Subcutaneous preadipocyte (primary cell): ENCODE measurements around the gene ANKRD9. TPM values are rescaled to one million over a fixed set of nuclear protein-coding genes. Genes with fewer than 3 reads are reported as not detected.

Experiments used
- small RNA-seq: library from RNA; depleted of rRNA; stranded (forward); fragments of <200 nt; gene quantifications from one replicate; pipeline ENCODE3, GENCODE V24; 2012
- total RNA-seq: library from RNA; depleted of rRNA; stranded (reverse); fragments of >200 nt; gene quantifications from 2 replicates; pipeline ENCODE4 v1.2.3, GENCODE V29; 2012

Gene ANKRD9, protein sequence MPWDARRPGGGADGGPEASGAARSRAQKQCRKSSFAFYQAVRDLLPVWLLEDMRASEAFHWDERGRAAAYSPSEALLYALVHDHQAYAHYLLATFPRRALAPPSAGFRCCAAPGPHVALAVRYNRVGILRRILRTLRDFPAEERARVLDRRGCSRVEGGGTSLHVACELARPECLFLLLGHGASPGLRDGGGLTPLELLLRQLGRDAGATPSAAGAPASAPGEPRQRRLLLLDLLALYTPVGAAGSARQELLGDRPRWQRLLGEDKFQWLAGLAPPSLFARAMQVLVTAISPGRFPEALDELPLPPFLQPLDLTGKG
- total RNA-seq: 17.6 and 17.8 TPM in 2 replicates

GRCh38 chr14:102509746-102510615, at the start of gene ANKRD9:
TSS of gene ANKRD9 (minus strand) at chr14:102509776. CDS start at chr14:102507889, 1,887 bp downstream.

Small RNA genes lying within 50 kb of the gene (small RNA-seq; reads per million reads assigned to genes)
- gene MIR4309: not detected

Other genes starting within 250 kb of the ANKRD9 start
- gene MOK, start 204.6 kb downstream of the ANKRD9 start, total RNA-seq: 15.1 and 22.9 TPM in 2 replicates
- 6.6 and 10.4 TPM in 2 replicates for gene ZNF839, start 190.0 kb downstream of the ANKRD9 start, total RNA-seq
- gene CINP, start 146.9 kb downstream of the ANKRD9 start, total RNA-seq: 54.7 and 74.2 TPM in 2 replicates
- 11.0 and 13.9 TPM in 2 replicates for gene TECPR2, start 146.8 kb downstream of the ANKRD9 start, total RNA-seq
- 11.8 and 18.6 TPM in 2 replicates for gene RCOR1, start 82.9 kb upstream of the ANKRD9 start, total RNA-seq